DMS79 (cell line): ENCODE measurements around the gene CFAP52.
"Not testable (repeated sequence)": the region's sequence is repeated elsewhere in the genome, so short reads cannot be mapped to it uniquely, and the experiment has no call there.

Experiments used
- DNase-seq: peaks from one replicate; lab custom pipeline; 2025; lab: John Stamatoyannopoulos, UW

The CFAP52 gene, protein sequence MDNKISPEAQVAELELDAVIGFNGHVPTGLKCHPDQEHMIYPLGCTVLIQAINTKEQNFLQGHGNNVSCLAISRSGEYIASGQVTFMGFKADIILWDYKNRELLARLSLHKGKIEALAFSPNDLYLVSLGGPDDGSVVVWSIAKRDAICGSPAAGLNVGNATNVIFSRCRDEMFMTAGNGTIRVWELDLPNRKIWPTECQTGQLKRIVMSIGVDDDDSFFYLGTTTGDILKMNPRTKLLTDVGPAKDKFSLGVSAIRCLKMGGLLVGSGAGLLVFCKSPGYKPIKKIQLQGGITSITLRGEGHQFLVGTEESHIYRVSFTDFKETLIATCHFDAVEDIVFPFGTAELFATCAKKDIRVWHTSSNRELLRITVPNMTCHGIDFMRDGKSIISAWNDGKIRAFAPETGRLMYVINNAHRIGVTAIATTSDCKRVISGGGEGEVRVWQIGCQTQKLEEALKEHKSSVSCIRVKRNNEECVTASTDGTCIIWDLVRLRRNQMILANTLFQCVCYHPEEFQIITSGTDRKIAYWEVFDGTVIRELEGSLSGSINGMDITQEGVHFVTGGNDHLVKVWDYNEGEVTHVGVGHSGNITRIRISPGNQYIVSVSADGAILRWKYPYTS

GRCh38 chr17:9576521-9577372 lies at the start of gene CFAP52:
CFAP52 (plus strand) TSS chr17:9576642; CDS start chr17:9576696, 54 bp downstream.
- DNase-seq = peak; percentile 21

GRCh38 chr17:9527788-9528187 lies 48.7 kb upstream of the CFAP52 start:
- DNase-seq = no peak

- DNase-seq = no peak
Measured at GRCh38 chr17:9529033-9529700, 47.3 kb upstream of the CFAP52 start.

DNA sequence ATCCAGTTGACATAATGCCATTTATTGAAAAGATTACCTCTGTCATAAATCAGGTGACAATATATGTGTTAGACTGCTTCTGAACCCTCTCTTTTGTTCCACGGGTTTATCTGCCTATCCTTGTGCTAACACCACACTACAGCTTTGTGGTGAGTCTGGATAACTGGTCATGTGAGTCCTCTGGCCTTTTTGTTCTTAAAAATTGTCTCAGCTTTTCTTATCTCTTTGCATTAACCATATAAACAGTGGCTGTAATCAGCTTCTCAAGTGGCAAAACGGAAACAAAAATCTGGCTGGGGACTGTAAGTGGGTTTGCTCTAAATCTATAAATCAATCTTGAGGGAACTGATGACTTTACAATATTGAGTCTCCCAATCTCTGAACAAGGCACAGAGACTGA lies 45.4 kb upstream of the CFAP52 start:
- no peak for DNase-seq

- no peak for DNase-seq
Measured at GRCh38 chr17:9532715-9533114, 43.7 kb upstream of the CFAP52 start.

- DNase-seq = no peak
Measured at GRCh38 chr17:9533441-9533840, 43.0 kb upstream of the CFAP52 start.

DNA sequence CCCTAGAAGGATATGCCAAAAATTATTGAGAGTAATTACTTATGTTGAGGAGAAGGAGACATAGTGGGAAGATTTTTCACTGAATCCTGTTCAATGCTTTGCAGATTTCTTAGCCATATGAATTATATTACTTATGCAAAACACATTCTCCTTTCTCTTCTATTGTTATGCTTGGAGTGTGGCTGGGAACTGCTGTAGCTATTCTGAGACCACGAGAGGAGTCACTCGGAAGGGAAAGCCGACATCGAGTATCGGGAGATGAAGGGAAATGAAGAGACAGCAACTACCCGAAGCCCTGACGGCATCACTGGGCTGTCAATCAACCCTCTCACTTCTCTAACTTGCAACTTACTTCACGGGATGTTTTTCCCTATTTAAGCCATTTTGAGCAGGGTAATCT lies 40.4 kb upstream of the CFAP52 start:
- no peak for DNase-seq

- DNase-seq = no peak
Measured at GRCh38 chr17:9537177-9537776, 39.2 kb upstream of the CFAP52 start.

DNA sequence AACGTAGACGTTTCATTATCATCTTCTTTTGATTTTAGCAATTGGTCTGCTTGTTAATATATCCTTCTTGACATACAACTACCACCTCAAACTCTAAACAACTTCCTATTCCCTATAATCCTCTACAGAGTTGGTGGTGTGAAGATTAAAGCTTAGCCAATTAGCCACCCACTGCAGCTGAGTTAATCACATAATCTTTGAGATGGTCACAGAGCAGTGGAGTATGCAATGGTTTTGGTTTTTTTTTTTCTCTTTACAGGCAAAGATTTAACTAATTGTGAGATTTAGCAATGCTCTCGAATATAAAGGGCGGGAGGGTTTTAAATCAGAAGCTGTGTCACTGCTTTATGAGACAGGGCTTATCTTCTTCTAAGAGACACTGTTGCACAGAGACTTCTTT lies 37.8 kb upstream of the CFAP52 start:
- DNase-seq = no peak

DNA sequence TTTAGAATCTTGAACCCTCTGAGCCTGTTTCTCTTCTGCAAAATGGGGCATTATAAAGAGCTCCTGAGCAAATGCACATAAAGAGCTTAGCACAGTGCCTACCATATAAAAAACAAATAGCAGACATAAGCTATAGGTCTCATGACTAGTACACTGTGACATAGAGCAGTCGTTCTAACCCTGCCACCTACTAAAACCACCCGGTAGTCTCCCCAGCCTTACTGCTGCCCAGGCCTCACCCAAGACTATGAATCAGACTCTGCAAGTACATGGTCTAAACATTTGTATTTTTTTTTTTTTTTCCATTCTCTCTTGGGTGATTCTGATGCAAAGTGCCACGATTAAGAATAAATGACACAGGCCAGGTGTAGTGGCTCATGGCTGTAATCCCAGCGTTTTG lies 34.7 kb upstream of the CFAP52 start:
- DNase-seq = no peak

DNA sequence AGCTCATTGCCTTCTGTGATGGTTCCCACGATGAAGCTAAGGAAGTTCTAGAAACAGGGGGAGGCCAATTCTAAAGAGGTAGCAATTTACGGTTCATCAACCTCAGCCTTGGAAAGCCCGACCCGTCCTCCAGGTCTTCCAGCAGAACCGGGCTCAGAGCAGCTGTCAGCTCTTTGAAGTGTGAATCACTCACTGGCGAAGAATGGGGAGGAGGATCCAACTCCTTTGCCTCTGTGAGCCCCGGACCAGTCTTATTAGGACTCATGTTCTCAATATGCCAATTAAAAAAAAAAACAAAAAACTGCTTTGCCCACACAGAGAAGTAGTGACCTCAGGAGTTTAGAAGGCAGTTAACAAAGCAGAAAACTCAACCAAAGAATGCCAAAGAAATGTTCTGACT lies 32.2 kb upstream of the CFAP52 start:
- DNase-seq = no peak

DNA sequence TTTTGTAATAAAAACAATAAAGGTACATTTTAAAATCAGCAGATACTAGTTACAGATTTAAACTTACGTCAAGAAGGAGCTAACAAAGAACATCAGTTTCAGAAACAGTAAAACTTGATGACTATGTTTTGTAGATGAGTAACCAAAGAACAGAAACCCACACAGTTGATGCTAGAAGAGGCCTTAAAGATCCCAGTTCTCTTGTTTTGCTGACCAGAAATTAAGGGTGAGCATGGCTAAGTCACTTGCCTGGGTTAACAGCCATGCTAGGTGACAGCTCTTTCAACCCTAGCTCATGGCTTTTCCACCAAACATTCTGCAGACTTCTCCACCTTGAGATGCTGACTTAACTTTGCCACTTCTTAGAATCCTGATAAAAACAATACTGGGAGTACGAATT lies 27.2 kb upstream of the CFAP52 start:
- DNase-seq = no peak

GRCh38 chr17:9553181-9553580 lies 23.3 kb upstream of the CFAP52 start:
- DNase-seq = no peak

GRCh38 chr17:9553596-9553995 lies 22.8 kb upstream of the CFAP52 start:
- no peak for DNase-seq

DNA sequence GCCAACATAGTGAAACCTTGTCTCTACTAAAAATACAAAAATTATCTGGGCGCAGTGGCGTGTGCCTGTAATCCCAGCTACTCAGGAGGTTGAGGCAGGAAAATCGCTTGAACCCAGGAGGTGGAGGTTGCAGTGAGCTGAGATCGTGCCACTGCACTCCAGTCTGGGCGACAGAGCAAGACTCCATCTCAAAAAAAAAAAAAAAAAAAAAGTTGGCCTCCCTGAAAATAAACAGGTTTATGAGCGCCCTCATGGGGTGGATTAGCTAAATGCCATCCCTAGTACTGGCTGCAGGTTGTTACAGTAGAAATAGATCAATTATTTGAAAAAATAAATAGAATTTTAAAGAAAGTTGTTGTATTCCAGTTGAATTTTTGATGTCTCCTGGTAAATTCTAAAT lies 21.7 kb upstream of the CFAP52 start:
- DNase-seq = not testable (repeated sequence)

DNA sequence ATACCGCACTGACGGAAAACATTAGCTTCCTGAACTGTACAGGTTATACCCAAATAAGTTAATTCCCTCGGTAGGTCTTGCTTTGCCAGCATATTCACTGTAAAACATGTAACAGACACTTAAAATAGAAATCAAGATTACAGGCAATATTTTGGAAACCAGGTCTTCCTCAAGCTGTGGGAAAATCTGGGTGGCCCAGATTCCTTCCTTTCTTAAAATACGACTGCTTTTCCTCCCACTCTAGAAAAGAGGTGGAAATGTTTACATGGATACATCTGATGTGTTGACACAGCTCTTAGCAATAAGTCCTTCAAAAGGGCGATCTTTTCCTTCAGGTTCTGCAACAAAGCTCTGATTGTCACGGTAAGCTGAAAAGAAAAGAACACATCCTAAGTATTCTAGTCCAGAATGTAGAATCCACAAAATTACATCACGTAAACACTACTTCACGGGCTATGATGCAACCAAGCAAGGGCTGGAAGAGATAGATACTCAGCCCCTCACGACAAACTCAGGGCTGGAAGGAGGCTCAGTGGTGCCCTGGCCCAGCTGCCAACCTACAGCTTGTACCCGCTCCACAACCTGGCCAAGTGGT lies 19.2 kb upstream of the CFAP52 start:
- no peak for DNase-seq

DNA sequence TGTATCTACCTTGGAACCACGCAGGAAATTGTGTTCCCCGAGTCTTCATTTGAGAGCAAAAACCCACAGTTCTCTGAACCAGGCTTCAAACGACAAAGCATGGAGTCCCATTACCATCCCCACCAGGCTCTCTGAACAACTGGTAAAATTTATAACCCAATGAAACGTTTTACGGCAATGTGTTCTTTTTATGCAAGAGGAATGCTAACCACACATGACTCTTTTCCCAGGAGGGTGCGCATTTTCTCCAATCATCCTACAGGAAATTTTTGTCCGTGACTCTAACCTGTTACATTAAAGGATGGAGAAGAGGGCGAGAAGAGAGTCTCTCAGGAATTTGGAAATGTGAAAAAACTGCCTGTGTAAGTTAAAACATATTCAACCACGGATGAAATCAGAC lies 18.6 kb upstream of the CFAP52 start:
- no peak for DNase-seq

DNA sequence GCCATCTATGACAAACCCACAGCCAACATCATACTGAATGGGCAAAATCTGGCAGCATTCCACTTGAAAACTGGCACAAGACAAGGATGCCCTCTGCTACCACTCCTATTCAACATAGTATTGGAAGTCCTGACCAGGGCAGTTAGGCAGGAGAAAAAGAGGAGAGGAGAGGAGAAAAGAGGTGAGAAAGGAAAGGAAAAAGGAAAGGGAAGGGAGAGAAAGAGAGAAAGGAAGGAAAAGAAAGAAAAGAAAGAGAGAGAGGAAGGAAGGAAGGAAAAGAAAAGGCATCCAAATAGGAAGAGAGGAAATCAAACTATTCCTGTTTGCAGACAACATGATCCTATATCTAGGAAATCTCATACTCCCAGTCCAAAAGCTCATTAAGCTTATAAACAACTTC lies 12.3 kb upstream of the CFAP52 start:
- no peak for DNase-seq

DNA sequence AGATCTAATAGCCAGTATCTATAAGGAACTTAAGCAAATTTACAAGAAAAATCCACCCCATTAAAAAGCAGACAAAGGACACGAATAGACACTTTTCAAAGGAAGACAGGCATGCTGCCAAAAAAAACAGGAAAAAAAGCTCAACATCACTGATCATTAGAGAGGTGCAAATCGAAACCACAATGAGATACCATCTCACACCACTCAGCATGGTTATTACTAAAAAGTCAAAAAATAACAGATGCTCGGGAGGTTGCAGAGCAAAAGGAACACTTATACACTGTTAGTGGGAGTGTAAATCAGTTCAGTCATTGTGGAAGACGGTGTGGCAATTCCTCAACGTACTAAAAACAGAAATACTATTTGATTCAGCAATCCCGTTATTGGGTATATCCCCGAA lies 10.4 kb upstream of the CFAP52 start:
- DNase-seq = no peak

GRCh38 chr17:9566739-9567138 lies 9.7 kb upstream of the CFAP52 start:
- DNase-seq = not testable (repeated sequence)

DNA sequence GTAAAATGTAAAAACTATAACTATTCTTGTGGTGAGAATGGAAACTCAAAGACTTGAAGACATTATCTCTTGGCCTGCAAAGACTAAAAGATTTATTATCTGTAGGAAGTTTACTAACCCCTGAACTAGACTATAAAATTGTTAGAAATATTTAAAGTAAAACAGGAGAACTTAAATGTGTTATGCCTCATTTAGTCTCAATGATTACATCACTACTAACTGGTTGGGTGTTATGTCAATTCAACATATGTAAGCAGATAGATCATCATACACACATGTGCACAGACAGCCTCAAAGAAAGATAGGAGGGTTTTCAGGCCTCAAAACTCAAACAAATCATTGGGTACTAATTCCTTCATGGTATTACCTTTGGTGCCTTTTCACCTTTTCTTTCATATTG lies 8.4 kb upstream of the CFAP52 start:
- DNase-seq = no peak
